GM12865 (cell line): ENCODE data around the gene PLEKHG2.

Experiments used
- DNase-seq: peaks from one replicate; pipeline ENCODE4 v3.0.0; 2010; ENCODE audit warnings: low read depth
- H3K4me3 ChIP-seq: 2 replicates; pipeline ENCODE4 v1.5.1; 2011; ENCODE audit warnings: mild to moderate bottlenecking, low read depth, low read length, control low read depth
- CTCF ChIP-seq: IDR thresholded peaks from 2 replicates; pipeline ENCODE4 v1.5.1; 2011; ENCODE audit warnings: low read length, control low read depth, low read depth, inconsistent platforms; ENCODE audit not compliant: insufficient read depth; ENCODE audit errors: missing control alignments

PLEKHG2 gene

DNA sequence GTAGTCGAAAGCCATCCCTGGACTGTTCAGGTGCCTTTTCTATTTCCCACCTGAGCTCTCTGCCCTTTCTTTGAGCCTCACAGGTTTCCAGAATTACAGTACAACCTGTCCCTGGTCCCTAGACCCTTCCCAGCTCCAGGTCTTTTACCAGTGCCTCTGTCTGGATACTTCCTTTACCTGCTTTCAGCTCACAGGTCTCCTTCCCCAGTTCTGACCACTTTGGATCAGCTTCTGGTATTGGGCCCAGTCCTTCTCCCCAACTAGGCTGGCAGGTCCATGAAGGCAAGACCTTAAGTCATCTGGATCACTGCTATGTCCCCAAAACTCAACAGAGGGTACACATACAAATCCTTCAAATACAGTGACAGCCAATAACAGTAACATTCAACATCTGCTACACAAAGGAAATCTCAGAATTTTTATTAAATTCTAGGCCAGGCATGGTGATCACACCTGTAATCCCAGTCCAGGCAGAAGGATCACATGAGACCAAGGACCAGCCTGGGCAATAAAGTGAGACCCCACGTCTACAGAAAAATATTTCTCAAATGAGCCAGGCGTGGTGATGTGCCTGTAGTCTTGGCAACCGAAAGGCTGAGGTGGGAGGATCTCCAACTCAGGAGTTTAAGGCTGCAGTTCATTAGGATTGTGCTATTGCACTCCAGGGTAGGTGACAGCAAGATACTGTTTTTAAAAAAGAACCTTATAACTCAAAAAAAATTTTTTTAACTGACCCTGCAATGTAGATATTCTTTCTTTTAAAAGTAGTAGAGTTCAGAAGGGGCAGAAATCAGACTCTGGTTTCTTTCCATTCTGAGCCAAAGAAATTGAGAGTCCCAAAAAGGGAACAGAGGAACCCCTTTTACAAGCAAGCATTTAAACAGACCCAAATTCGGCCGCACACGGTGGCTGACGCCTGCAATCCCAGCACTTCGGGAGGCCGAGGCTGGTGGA lies 21.9 kb downstream of the PLEKHG2 start:
- TF ChIP-seq CTCF, result no peak
- DNase-seq, result no peak
- H3K4me3 ChIP-seq, result peak overlapping the region; percentile 95

- DNase-seq, result peak; percentile 99
- TF ChIP-seq CTCF, result no peak
- H3K4me3 ChIP-seq, result peak within 1 kb of the TSS; percentile 95
These were observed 23.3 kb downstream of the PLEKHG2 start, which contains the start of gene RPS16 for GRCh38 chr19:39435499-39436349. RPS16 (minus strand) TSS chr19:39435949; CDS start chr19:39435895, 54 bp downstream.

- DNase-seq, result no peak
These were observed 23.9 kb downstream of the PLEKHG2 start for GRCh38 chr19:39436350-39436716.

GRCh38 chr19:39438270-39438934 lies 25.9 kb downstream of the PLEKHG2 start:
- DNase-seq, result no peak
- H3K4me3 ChIP-seq, result no peak overlapping the region
- TF ChIP-seq CTCF, result no peak

More at GRCh38 chr19:39436350-39436716, 23.9 kb downstream of the PLEKHG2 start:
- TF ChIP-seq CTCF, result no peak
- H3K4me3 ChIP-seq, result peak overlapping the region; percentile 90

- H3K4me3 ChIP-seq, result peak overlapping the region; percentile 99
- TF ChIP-seq CTCF, result no peak
- peak; percentile 32 for DNase-seq
These were observed 32.2 kb downstream of the PLEKHG2 start for GRCh38 chr19:39444598-39445195.
